Large intestine (tissue), 3 donors: ENCODE data around the gene EMD. TPM values are rescaled to one million over a fixed set of nuclear protein-coding genes. Genes with fewer than 3 reads are reported as not detected.

Experiments
- DNase-seq, 2 donors: peaks; one replicate each; pipeline versions ENCODE4 v3.0.0 to v3.0.0-alpha.2; 2013
- H3K27ac ChIP-seq: one replicate; pipeline ENCODE4 v1.5.1; 2013; ENCODE audit warnings: low read length
- H3K27me3 ChIP-seq: 2 replicates; pipeline ENCODE4 v1.6.1; 2013; ENCODE audit warnings: low read length; ENCODE audit not compliant: control insufficient read depth, insufficient read depth
- H3K36me3 ChIP-seq: 2 replicates; pipeline ENCODE4 v1.6.1; 2013; ENCODE audit warnings: low read length; ENCODE audit not compliant: control insufficient read depth, insufficient read depth
- H3K4me1 ChIP-seq: one replicate; pipeline ENCODE4 v1.6.1; 2013; ENCODE audit warnings: low read length; ENCODE audit not compliant: control insufficient read depth, insufficient read depth
- H3K4me3 ChIP-seq: one replicate; pipeline ENCODE4 v1.5.1; 2013; ENCODE audit warnings: low read length
- H3K9me3 ChIP-seq: one replicate; pipeline ENCODE4 v1.6.1; 2013; ENCODE audit warnings: mild to moderate bottlenecking, low read depth, low read length, moderate library complexity; ENCODE audit not compliant: control insufficient read depth
- WGBS: methylation state at CpG from one replicate; pipeline ENCODE4 v1.1.5; 2013; ENCODE audit warnings: low lambda C conversion rate; ENCODE audit not compliant: insufficient coverage; 5-methylcytosine and 5-hydroxymethylcytosine counted together
- polyA plus RNA-seq: library from polyadenylated mRNA; unstranded; fragments of 120-200 nt; gene quantifications from one replicate; pipeline ENCODE4 v1.2.1, GENCODE V29; 2013

The EMD gene
- polyA plus RNA-seq, 1 donor = 50.1 TPM

GRCh38 chrX:154403192-154403591, 24.1 kb downstream of the EMD start:
- Histone ChIP-seq H3K9me3 (no peaks in the 10 kb centered on the region), H3K4me1 (peaks cover 15% of the 10 kb centered on the region), H3K4me3 (no peak overlapping the region), H3K36me3 (peaks cover 31% of the 10 kb centered on the region), H3K27me3 (no peaks in the 10 kb centered on the region), H3K27ac (no peak overlapping the region)
- no peak for DNase-seq
- no CpG with 5 or more reads among the region's 10 CpGs for WGBS

- Histone ChIP-seq H3K27ac (no peak overlapping the region), H3K4me3 (no peak overlapping the region), H3K9me3 (no peaks in the 10 kb centered on the region), H3K36me3 (peaks cover 31% of the 10 kb centered on the region), H3K27me3 (no peaks in the 10 kb centered on the region), H3K4me1 (peaks cover 18% of the 10 kb centered on the region)
- WGBS = no CpG with 5 or more reads among the region's 4 CpGs
- no peak for DNase-seq
Observed at GRCh38 chrX:154403858-154404257, 24.8 kb downstream of the EMD start.

GRCh38 chrX:154404625-154405192, 25.6 kb downstream of the EMD start:
- H3K27ac ChIP-seq = no peak overlapping the region
- H3K9me3 ChIP-seq = no peaks in the 10 kb centered on the region
- peaks cover 21% of the 10 kb centered on the region for H3K4me1 ChIP-seq
- peaks cover 23% of the 10 kb centered on the region for H3K36me3 ChIP-seq
- WGBS = no CpG with 5 or more reads among the region's 16 CpGs
- no peak for DNase-seq
- no peak overlapping the region for H3K4me3 ChIP-seq
- H3K27me3 ChIP-seq = no peaks in the 10 kb centered on the region

GRCh38 chrX:154408659-154409221, 29.6 kb downstream of the EMD start:
- DNase-seq = no peak
- 17% methylated on average over 1 of the region's 10 CpGs for WGBS
- Histone ChIP-seq H3K9me3 (no peaks in the 10 kb centered on the region), H3K36me3 (peaks cover 9% of the 10 kb centered on the region), H3K27me3 (no peaks in the 10 kb centered on the region), H3K27ac (peak overlapping the region; percentile 83), H3K4me3 (peak overlapping the region; percentile 40), H3K4me1 (peaks cover 13% of the 10 kb centered on the region)

GRCh38 chrX:154409222-154409871, 30.3 kb downstream of the EMD start, which contains the start of gene DNASE1L1:
TSS of gene DNASE1L1 (minus strand) at chrX:154409254. CDS start at chrX:154405568, 3,686 bp downstream.
- Histone ChIP-seq H3K36me3 (peaks cover 11% of the 10 kb centered on the region), H3K27ac (peak within 1 kb of the TSS; percentile 83), H3K4me1 (peaks cover 13% of the 10 kb centered on the region), H3K27me3 (no peaks in the 10 kb centered on the region), H3K4me3 (peak within 1 kb of the TSS; percentile 40), H3K9me3 (no peaks in the 10 kb centered on the region)
- no CpG with 5 or more reads among the region's 26 CpGs for WGBS
- peak; percentile 80 to 88 for DNase-seq

- peak in 1 of 2 donors; percentile 75 for DNase-seq
- Histone ChIP-seq H3K27me3 (no peaks in the 10 kb centered on the region), H3K27ac (peak overlapping the region; percentile 90), H3K36me3 (peaks cover 7% of the 10 kb centered on the region), H3K4me1 (peaks cover 13% of the 10 kb centered on the region), H3K4me3 (peak overlapping the region; percentile 75), H3K9me3 (no peaks in the 10 kb centered on the region)
- WGBS = no CpG with 5 or more reads among the region's 29 CpGs
Observed at GRCh38 chrX:154411981-154412340, 32.9 kb downstream of the EMD start.

- Histone ChIP-seq H3K4me3 (peak overlapping the region; percentile 75), H3K4me1 (peaks cover 13% of the 10 kb centered on the region), H3K9me3 (no peaks in the 10 kb centered on the region), H3K27me3 (no peaks in the 10 kb centered on the region), H3K27ac (peak overlapping the region; percentile 90), H3K36me3 (peaks cover 7% of the 10 kb centered on the region)
- WGBS = no CpG with 5 or more reads among the region's 4 CpGs
- peak in 1 of 2 donors; percentile 8 for DNase-seq
Observed at GRCh38 chrX:154412468-154412867, 33.4 kb downstream of the EMD start.

- Histone ChIP-seq H3K27me3 (no peaks in the 10 kb centered on the region), H3K9me3 (no peaks in the 10 kb centered on the region), H3K4me3 (no peak overlapping the region), H3K27ac (no peak overlapping the region), H3K36me3 (peaks cover 7% of the 10 kb centered on the region), H3K4me1 (peaks cover 13% of the 10 kb centered on the region)
- no CpG with 5 or more reads among the region's 8 CpGs for WGBS
- DNase-seq = no peak
Observed at GRCh38 chrX:154413142-154413541, 34.0 kb downstream of the EMD start.

- Histone ChIP-seq H3K4me1 (peaks cover 6% of the 10 kb centered on the region), H3K27me3 (no peaks in the 10 kb centered on the region), H3K27ac (no peak overlapping the region), H3K4me3 (no peak overlapping the region), H3K9me3 (no peaks in the 10 kb centered on the region), H3K36me3 (peaks cover 9% of the 10 kb centered on the region)
- no peak for DNase-seq
- no CpG with 5 or more reads among the region's 7 CpGs for WGBS
Observed at GRCh38 chrX:154417157-154417556, 38.1 kb downstream of the EMD start.

GRCh38 chrX:154419189-154419588, 40.1 kb downstream of the EMD start:
- H3K27me3 ChIP-seq = no peaks in the 10 kb centered on the region
- WGBS = no CpG with 5 or more reads among the region's 8 CpGs
- H3K4me3 ChIP-seq = no peak overlapping the region

More at GRCh38 chrX:154419189-154419588, 40.1 kb downstream of the EMD start:
- peaks cover 2% of the 10 kb centered on the region for H3K36me3 ChIP-seq
- no peaks in the 10 kb centered on the region for H3K9me3 ChIP-seq
- no peak for DNase-seq
- no peaks in the 10 kb centered on the region for H3K4me1 ChIP-seq
- H3K27ac ChIP-seq = no peak overlapping the region
